Bronchial epithelial cell (primary cell): ENCODE data around the gene KLHL36. TPM values are rescaled to one million over a fixed set of nuclear protein-coding genes. Genes with fewer than 3 reads are reported as not detected.

Experiments
- DNase-seq: peaks from one replicate; pipeline ENCODE4 v3.0.0-alpha.2; 2010; ENCODE audit warnings: low read depth
- FAIRE-seq: peaks from 2 replicates; lab custom pipeline; 2011; peaks lifted over from hg19 to GRCh38; lab: Jason Lieb, UNC
- H3K27me3 ChIP-seq: 2 replicates; pipeline ENCODE4 v1.5.1; 2011; ENCODE audit warnings: low read length; ENCODE audit not compliant: control insufficient read depth, insufficient read depth
- H3K36me3 ChIP-seq: 2 replicates; pipeline ENCODE4 v1.5.1; 2011; ENCODE audit warnings: low read length; ENCODE audit not compliant: control insufficient read depth, insufficient read depth
- H3K4me3 ChIP-seq: 2 replicates; pipeline ENCODE4 v1.5.1; 2011; ENCODE audit warnings: mild to moderate bottlenecking, low read depth, low read length, control low read depth
- total RNA-seq: library from RNA; depleted of rRNA; stranded (reverse); fragments of >200 nt; gene quantifications from 2 replicates; pipeline ENCODE4 v1.2.1, GENCODE V29; 2014
- TF ChIP-seq, protein P1 (sequence below): IDR thresholded peaks from 2 replicates; pipeline ENCODE4 v1.5.1; 2011; ENCODE audit warnings: mild to moderate bottlenecking, moderate library complexity, low read length, control low read depth, inconsistent platforms; ENCODE audit not compliant: insufficient read depth, severe bottlenecking

Gene KLHL36
- total RNA-seq, 1 donor from 2014 or later = 78.7 TPM

DNA sequence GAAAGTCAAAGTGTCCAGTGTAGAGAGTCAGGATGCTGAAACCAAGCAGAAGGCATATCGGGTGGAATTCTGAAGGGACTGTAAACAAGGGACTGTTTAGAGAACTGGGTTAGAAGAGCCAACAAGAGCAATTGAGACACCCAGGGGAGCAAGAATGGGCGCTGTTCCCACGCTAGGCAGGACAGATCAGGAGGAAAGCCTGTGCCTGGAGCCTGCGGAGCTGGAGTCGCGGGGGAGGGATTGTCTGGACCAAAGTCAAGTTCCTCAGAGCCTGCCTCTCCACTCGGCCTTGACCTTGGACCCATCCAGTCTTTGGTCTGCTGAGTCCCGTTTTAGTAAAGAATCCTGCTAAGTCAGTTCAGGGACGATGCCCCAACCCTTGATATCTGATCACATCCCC lies 14.7 kb upstream of the KLHL36 start:
- TF ChIP-seq, protein P1, sequence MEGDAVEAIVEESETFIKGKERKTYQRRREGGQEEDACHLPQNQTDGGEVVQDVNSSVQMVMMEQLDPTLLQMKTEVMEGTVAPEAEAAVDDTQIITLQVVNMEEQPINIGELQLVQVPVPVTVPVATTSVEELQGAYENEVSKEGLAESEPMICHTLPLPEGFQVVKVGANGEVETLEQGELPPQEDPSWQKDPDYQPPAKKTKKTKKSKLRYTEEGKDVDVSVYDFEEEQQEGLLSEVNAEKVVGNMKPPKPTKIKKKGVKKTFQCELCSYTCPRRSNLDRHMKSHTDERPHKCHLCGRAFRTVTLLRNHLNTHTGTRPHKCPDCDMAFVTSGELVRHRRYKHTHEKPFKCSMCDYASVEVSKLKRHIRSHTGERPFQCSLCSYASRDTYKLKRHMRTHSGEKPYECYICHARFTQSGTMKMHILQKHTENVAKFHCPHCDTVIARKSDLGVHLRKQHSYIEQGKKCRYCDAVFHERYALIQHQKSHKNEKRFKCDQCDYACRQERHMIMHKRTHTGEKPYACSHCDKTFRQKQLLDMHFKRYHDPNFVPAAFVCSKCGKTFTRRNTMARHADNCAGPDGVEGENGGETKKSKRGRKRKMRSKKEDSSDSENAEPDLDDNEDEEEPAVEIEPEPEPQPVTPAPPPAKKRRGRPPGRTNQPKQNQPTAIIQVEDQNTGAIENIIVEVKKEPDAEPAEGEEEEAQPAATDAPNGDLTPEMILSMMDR = no peak
- Histone ChIP-seq H3K27me3 (no peaks in the 10 kb centered on the region), H3K4me3 (no peak overlapping the region), H3K36me3 (no peaks in the 10 kb centered on the region)
- DNase-seq (no peak), FAIRE-seq (no peak)

DNA sequence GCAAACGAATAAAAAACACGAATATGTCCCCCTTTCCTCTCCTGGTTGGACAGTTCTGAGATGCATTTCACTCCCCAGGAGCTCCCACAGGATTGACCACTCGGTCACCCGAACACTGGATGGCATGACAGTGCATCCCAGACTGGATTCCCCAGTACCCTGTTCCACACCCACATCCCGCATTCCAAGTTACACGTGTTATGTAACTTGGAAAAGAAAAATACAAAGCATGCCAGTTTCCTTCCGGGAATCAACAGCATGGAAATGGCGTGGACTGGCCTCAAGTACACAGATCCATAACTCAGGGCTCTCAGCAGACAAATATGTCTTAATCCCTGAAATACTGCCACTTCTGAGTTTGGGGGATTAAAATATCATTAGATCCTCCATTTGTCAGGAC lies 12.6 kb upstream of the KLHL36 start:
- DNase-seq = no peak
- Histone ChIP-seq H3K27me3 (no peaks in the 10 kb centered on the region), H3K36me3 (no peaks in the 10 kb centered on the region), H3K4me3 (no peak overlapping the region)
- no peak for FAIRE-seq
- TF ChIP-seq, protein P1 = no peak

DNA sequence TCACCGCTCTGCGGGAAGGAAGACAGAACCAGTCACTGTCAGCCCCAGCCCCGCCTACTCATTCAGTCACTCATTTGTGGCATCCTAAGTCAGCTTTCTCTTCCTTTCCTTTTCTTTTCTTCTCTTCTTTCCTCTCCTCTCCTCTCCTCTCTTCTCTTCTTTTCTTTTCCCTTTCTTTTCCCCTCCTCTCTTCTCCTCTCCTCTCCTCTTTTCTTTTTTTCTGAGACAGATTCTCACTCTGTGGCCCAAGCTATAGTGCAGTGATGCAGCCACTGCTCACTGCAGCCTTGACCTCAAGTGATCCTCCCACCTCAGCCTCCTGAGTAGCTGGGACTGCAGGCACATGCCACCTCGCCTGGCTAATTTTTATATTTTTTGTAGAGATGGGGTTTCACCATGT lies 10.6 kb upstream of the KLHL36 start:
- FAIRE-seq (no peak), DNase-seq (no peak)
- TF ChIP-seq, protein P1 = no peak
- no peak overlapping the region for H3K4me3 ChIP-seq
- no peaks in the 10 kb centered on the region for H3K36me3 ChIP-seq
- no peaks in the 10 kb centered on the region for H3K27me3 ChIP-seq

DNA sequence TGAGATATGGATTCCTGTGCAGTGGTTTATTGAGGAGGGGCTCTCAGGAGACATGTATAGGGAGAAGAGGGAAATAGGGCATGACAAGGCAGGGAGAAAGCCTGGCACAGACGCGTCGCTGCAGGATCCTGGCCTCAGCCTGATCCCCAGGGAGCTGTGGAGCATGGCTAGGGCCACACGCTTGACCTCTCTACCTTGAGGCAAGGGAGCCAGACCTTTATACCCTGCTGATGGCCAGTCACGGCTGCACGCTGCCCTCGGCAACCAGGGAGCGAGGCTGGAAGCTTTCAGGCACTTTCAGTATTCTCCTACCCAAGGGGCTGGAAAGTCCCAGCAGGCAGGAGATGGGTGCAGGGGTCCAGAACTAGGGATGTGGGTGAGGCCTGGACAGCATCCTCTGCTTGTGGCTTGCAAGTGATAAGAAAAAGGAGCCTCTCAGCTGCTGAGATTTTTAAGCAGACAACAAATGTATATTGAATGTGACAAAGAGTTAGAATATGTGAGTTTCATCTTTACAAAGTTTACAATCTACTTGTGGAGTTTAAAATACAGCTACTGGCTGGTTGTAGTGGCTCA lies 10.0 kb upstream of the KLHL36 start:
- TF ChIP-seq, protein P1 = no peak
- no peaks in the 10 kb centered on the region for H3K27me3 ChIP-seq
- no peak overlapping the region for H3K4me3 ChIP-seq
- DNase-seq (no peak), FAIRE-seq (no peak)
- no peaks in the 10 kb centered on the region for H3K36me3 ChIP-seq

DNA sequence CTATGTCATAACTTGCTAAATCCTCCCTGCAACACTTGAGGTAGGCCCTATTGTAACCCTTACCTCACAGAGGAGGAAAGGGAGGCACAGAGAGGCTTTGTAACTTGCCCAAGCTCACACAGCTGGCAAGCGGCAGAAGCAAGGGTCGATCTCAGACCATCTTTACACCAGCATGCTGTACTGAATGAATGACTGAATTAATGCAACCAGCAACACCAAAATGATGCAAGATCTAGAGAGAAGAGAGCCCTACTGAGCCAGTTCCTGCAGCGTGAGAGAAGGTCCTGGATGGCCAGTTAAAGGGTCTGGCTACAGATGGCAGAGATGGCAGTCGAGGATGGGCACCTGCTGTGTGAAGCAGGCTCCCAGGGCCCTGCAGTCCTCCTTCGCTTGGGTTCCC lies 8.2 kb upstream of the KLHL36 start:
- no peak for DNase-seq
- H3K4me3 ChIP-seq = no peak overlapping the region
- TF ChIP-seq, protein P1 = no peak
- no peaks in the 10 kb centered on the region for H3K36me3 ChIP-seq
- no peaks in the 10 kb centered on the region for H3K27me3 ChIP-seq
- no peak for FAIRE-seq
